MCF 10A (cell line): Measurements from ENCODE around the gene C2orf49. TPM values are rescaled to one million over a fixed set of nuclear protein-coding genes. Genes with fewer than 3 reads are reported as not detected.

Experiments used
- BruUV-seq: library from RNA; stranded (reverse); fragments of 400-500 nt; replicated peaks from 2 replicates; lab custom pipeline; 2021; lab: Mats Ljungman, UMichigan
- CTCF ChIA-PET: fragments of 300-600 bp; sonication (Branson Sonifier 250); formaldehyde crosslinking; extraction: SDS; loops from one replicate; lab custom pipeline; 2021; ENCODE audit warnings: antibody characterized with exemption, inconsistent platforms; lab: Yijun Ruan, JAX
- POLR2A ChIA-PET: fragments of 300-600, 350-650 bp; sonication (Branson Sonifier 250); formaldehyde crosslinking; extraction: SDS; loops from one replicate; lab custom pipeline; 2020; ENCODE audit warnings: antibody characterized with exemption, inconsistent platforms; lab: Yijun Ruan, JAX
- DNase-seq: peaks from one replicate; pipeline ENCODE4 v3.0.0-alpha.2; 2018; ENCODE audit not compliant: unreplicated experiment
- H3K27ac Mint-ChIP-seq: one replicate; pipeline ENCODE4 v1.8.0; 2022; ENCODE audit warnings: mild to moderate bottlenecking, low read depth, mixed read lengths; ENCODE audit not compliant: unreplicated experiment
- H3K27me3 Mint-ChIP-seq: one replicate; pipeline ENCODE4 v1.8.0; 2022; ENCODE audit warnings: mixed read lengths; ENCODE audit not compliant: insufficient read depth, unreplicated experiment
- H3K36me3 Mint-ChIP-seq: one replicate; pipeline ENCODE4 v1.8.0; 2022; ENCODE audit warnings: mild to moderate bottlenecking, moderate library complexity, mixed read lengths; ENCODE audit not compliant: insufficient read depth, unreplicated experiment
- H3K4me1 Mint-ChIP-seq: one replicate; pipeline ENCODE4 v1.8.0; 2022; ENCODE audit warnings: mixed read lengths; ENCODE audit not compliant: insufficient read depth, unreplicated experiment
- H3K4me3 Mint-ChIP-seq: one replicate; pipeline ENCODE4 v1.8.0; 2022; ENCODE audit warnings: mild to moderate bottlenecking, moderate library complexity, mixed read lengths; ENCODE audit not compliant: unreplicated experiment
- H3K9me3 Mint-ChIP-seq: one replicate; pipeline ENCODE4 v1.8.0; 2022; ENCODE audit warnings: mixed read lengths; ENCODE audit not compliant: unreplicated experiment
- CTCF ChIP-seq: fragments of 200-600 bp; IDR thresholded peaks from one replicate; pipeline ENCODE4 v1.8.0; 2022; ENCODE audit warnings: antibody characterized with exemption, mild to moderate bottlenecking; ENCODE audit not compliant: unreplicated experiment
- intact Hi-C: fragments of 100-400 bp; cut with micrococcal nuclease; formaldehyde crosslinking; loops from 2 replicates; pipeline ENCODE4 v1.14.1; 2022
- total RNA-seq: library from RNA; stranded (reverse); gene quantifications from 2 replicates; pipeline ENCODE4 v1.2.3, GENCODE V29; 2022

C2orf49 gene
- total RNA-seq, 1 experiment from 2014 or later = 24.2 TPM

DNA sequence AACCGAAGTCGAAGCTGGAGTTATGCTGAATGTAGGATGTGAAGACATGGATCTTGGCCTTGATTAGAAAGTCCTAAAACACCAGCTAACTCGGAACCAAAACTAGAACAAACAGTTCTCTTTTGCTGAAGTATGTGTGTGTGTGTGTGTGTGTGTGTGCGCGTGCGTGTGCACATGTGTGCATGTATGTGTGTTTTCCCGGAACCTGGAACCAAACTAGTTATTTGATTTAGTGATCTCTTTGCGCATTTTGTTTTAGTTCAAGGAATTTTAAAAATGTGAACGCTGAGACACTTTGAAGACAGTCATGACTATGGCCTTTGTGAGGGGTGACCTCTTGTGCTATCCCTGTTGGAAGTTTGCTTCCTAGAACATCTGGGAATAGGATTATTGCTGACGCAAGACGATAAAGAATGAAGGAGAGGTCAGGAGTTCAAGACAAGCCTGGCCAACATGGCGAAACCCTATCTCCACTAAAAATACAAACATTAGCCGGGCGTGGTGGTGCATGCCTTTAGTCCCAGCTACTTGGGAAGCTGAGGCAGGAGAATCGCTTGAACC lies 37.7 kb downstream of the C2orf49 start:
- DNase-seq = no peak
- Mint-ChIP-seq H3K4me1 (peaks cover 10% of the 10 kb centered on the region), H3K36me3 (peaks cover 94% of the 10 kb centered on the region), H3K27me3 (no peaks in the 10 kb centered on the region), H3K9me3 (no peaks in the 10 kb centered on the region), H3K27ac (no peak overlapping the region), H3K4me3 (no peak overlapping the region)
- intact Hi-C loops = no loop called here
- TF ChIP-seq CTCF = no peak
- ChIA-PET POLR2A (interaction anchor here (2.4 kb wide), 1 partner anchor 9 kb away, joined by 8 read pairs; no protein-coding TSS in a partner anchor), CTCF (interaction anchor here (1.3 to 2.0 kb wide), 2 partner anchors 27 to 146 kb away, joined by 4 to 13 read pairs; no protein-coding TSS in a partner anchor)
- BruUV-seq = no TSS peak

DNA sequence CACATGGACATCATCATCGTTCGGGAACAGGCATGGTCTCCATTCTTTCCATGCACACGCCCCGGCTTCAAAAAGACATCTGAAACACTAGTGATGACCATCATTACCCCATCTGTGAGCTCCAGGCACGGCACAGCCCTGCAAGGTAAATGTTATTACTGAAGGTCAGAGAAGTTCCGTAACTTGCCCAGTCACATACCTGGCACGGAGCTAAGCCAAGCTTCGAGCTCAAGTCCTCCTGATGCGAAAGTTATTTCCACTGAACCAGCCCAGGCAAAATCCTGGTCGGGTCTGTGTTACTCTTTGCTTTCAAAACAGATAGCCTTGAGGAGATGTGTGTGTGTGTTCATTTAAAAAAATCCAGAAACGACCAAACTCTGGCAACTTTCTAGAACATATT lies 38.7 kb downstream of the C2orf49 start:
- Mint-ChIP-seq H3K27ac (peak overlapping the region; percentile 3), H3K4me3 (no peak overlapping the region), H3K27me3 (no peaks in the 10 kb centered on the region), H3K36me3 (peaks cover 94% of the 10 kb centered on the region), H3K9me3 (no peaks in the 10 kb centered on the region), H3K4me1 (peaks cover 10% of the 10 kb centered on the region)
- TF ChIP-seq CTCF = no peak
- no TSS peak for BruUV-seq
- no peak for DNase-seq
- intact Hi-C loops = no loop called here
- CTCF ChIA-PET = interaction anchor here (0.6 to 2.0 kb wide), 4 partner anchors 26 to 335 kb away, joined by 3 to 13 read pairs (median 4); no protein-coding TSS in a partner anchor
- POLR2A ChIA-PET = interaction anchor here (2.4 kb wide), 1 partner anchor 8 kb away, joined by 8 read pairs; no protein-coding TSS in a partner anchor

GRCh38 chr2:105376789-105377240 lies 39.5 kb downstream of the C2orf49 start:
- POLR2A ChIA-PET = no interaction called here
- CTCF ChIA-PET = interaction anchor here (0.7 to 2.0 kb wide), 4 partner anchors 8 to 142 kb away, joined by 4 to 6 read pairs (median 6); no protein-coding TSS in a partner anchor
- H3K36me3 Mint-ChIP-seq = peaks cover 94% of the 10 kb centered on the region
- no peak overlapping the region for H3K27ac Mint-ChIP-seq
- no peak for TF ChIP-seq CTCF
- H3K27me3 Mint-ChIP-seq = no peaks in the 10 kb centered on the region
- DNase-seq = no peak
- peaks cover 10% of the 10 kb centered on the region for H3K4me1 Mint-ChIP-seq
- intact Hi-C loops = no loop called here
- H3K4me3 Mint-ChIP-seq = no peak overlapping the region
- H3K9me3 Mint-ChIP-seq = no peaks in the 10 kb centered on the region
- no TSS peak for BruUV-seq

DNA sequence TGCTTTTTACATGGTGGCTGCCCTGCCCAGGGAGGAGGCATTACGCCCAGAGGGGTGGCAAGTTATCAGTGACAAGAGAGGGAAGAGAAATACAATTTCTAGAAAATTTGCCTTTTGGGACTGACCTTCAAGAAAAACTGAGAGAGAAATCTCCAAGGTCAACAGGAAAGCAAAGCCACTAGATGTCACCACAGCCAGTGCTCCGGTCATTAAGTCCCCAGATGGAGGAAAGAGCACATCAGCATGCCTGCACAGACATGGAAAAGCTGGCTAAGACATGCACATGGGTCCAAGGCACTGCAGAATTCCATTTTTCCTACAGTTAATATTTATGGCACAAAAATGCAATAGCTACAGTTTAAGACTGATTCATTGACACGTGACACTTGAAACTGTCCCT lies 40.5 kb downstream of the C2orf49 start:
- intact Hi-C loops = loop anchor here (2.0 kb wide), 1 partner anchor 143 kb away; no protein-coding TSS in a partner anchor
- H3K4me1 Mint-ChIP-seq = peaks cover 10% of the 10 kb centered on the region
- H3K27me3 Mint-ChIP-seq = no peaks in the 10 kb centered on the region
- H3K9me3 Mint-ChIP-seq = no peaks in the 10 kb centered on the region
- no TSS peak for BruUV-seq
- peaks cover 96% of the 10 kb centered on the region for H3K36me3 Mint-ChIP-seq
- ChIA-PET POLR2A (interaction anchor here (1.0 kb wide), 1 partner anchor 138 kb away, joined by 3 read pairs; no protein-coding TSS in a partner anchor), CTCF (interaction anchor here (1.4 to 2.0 kb wide), 4 partner anchors 9 to 141 kb away, joined by 5 to 6 read pairs (median 6); no protein-coding TSS in a partner anchor)
- H3K27ac Mint-ChIP-seq = no peak overlapping the region
- H3K4me3 Mint-ChIP-seq = no peak overlapping the region
- no peak for DNase-seq
- TF ChIP-seq CTCF = no peak
